Stimulated activated naive CD8-positive, alpha-beta T cell treated with anti-CD3 and anti-CD28 coated beads, Interleukin-15, Interleukin-2, amounts not matched to agents 100 ng/mL and 50 ng/mL, for 24 hours (primary cell): ENCODE measurements around the gene TP53TG3D.
A peak's percentile ranks its signal among the peaks of the same experiment; 100 is the strongest.
"Not testable (repeated sequence)": the region's sequence is repeated elsewhere in the genome, so short reads cannot be mapped to it uniquely, and the experiment has no call there.

Source experiments
- H3K27ac Mint-ChIP-seq: one replicate; pipeline ENCODE4 v1.8.0; 2021; ENCODE audit warnings: mild to moderate bottlenecking, mixed read lengths
- H3K27me3 Mint-ChIP-seq: one replicate; pipeline ENCODE4 v1.8.0; 2021; ENCODE audit warnings: mixed read lengths
- H3K36me3 Mint-ChIP-seq: one replicate; pipeline ENCODE4 v1.8.0; 2021; ENCODE audit warnings: low read depth, mixed read lengths
- H3K4me1 Mint-ChIP-seq: one replicate; pipeline ENCODE4 v1.8.0; 2021; ENCODE audit warnings: low read depth, mixed read lengths
- H3K4me3 Mint-ChIP-seq: one replicate; pipeline ENCODE4 v1.8.0; 2021; ENCODE audit warnings: mild to moderate bottlenecking, mixed read lengths
- H3K9me3 Mint-ChIP-seq: one replicate; pipeline ENCODE4 v1.8.0; 2021; ENCODE audit warnings: mixed read lengths

The TP53TG3D gene

GRCh38 chr16:32252986-32253385 lies at the start of gene TP53TG3D:
TP53TG3D (plus strand) TSS chr16:32253286; CDS start chr16:32253354, 68 bp downstream.
- not testable (repeated sequence) for H3K36me3 Mint-ChIP-seq, H3K4me1 Mint-ChIP-seq, H3K27ac Mint-ChIP-seq, H3K9me3 Mint-ChIP-seq, H3K4me3 Mint-ChIP-seq, H3K27me3 Mint-ChIP-seq

GRCh38 chr16:32253507-32253906 lies 421 bp downstream of the TP53TG3D start:
- not testable (repeated sequence) for H3K9me3 Mint-ChIP-seq, H3K27me3 Mint-ChIP-seq, H3K27ac Mint-ChIP-seq, H3K4me1 Mint-ChIP-seq, H3K4me3 Mint-ChIP-seq, H3K36me3 Mint-ChIP-seq

GRCh38 chr16:32261526-32261925 lies 8.4 kb downstream of the TP53TG3D start:
- H3K27ac Mint-ChIP-seq, H3K36me3 Mint-ChIP-seq, H3K27me3 Mint-ChIP-seq, H3K4me3 Mint-ChIP-seq, H3K4me1 Mint-ChIP-seq, H3K9me3 Mint-ChIP-seq: not testable (repeated sequence)

GRCh38 chr16:32263552-32263951 lies 10.5 kb downstream of the TP53TG3D start:
- not testable (repeated sequence) for H3K36me3 Mint-ChIP-seq, H3K4me3 Mint-ChIP-seq, H3K9me3 Mint-ChIP-seq, H3K4me1 Mint-ChIP-seq, H3K27ac Mint-ChIP-seq, H3K27me3 Mint-ChIP-seq

GRCh38 chr16:32281910-32282309 lies 28.8 kb downstream of the TP53TG3D start:
- not testable (repeated sequence) for H3K36me3 Mint-ChIP-seq, H3K27me3 Mint-ChIP-seq, H3K4me1 Mint-ChIP-seq, H3K9me3 Mint-ChIP-seq, H3K4me3 Mint-ChIP-seq
- H3K27ac Mint-ChIP-seq: peak overlapping the region; percentile 82

GRCh38 chr16:32283024-32283423 lies 29.9 kb downstream of the TP53TG3D start:
- not testable (repeated sequence) for H3K9me3 Mint-ChIP-seq, H3K4me1 Mint-ChIP-seq

GRCh38 chr16:32283917-32284495 lies 30.9 kb downstream of the TP53TG3D start:
- H3K4me3 Mint-ChIP-seq, H3K27me3 Mint-ChIP-seq, H3K27ac Mint-ChIP-seq: not testable (repeated sequence)

More at GRCh38 chr16:32283024-32283423, 29.9 kb downstream of the TP53TG3D start:
- H3K27me3 Mint-ChIP-seq, H3K36me3 Mint-ChIP-seq, H3K27ac Mint-ChIP-seq, H3K4me3 Mint-ChIP-seq: not testable (repeated sequence)

GRCh38 chr16:32284800-32285796 lies 32.0 kb downstream of the TP53TG3D start:
- H3K9me3 Mint-ChIP-seq, H3K4me1 Mint-ChIP-seq, H3K4me3 Mint-ChIP-seq, H3K36me3 Mint-ChIP-seq, H3K27ac Mint-ChIP-seq, H3K27me3 Mint-ChIP-seq: not testable (repeated sequence)

More at GRCh38 chr16:32283917-32284495, 30.9 kb downstream of the TP53TG3D start:
- H3K4me1 Mint-ChIP-seq, H3K36me3 Mint-ChIP-seq, H3K9me3 Mint-ChIP-seq: not testable (repeated sequence)

- not testable (repeated sequence) for H3K9me3 Mint-ChIP-seq, H3K36me3 Mint-ChIP-seq, H3K27ac Mint-ChIP-seq, H3K4me3 Mint-ChIP-seq, H3K27me3 Mint-ChIP-seq, H3K4me1 Mint-ChIP-seq
Measured at GRCh38 chr16:32286193-32286592, 33.1 kb downstream of the TP53TG3D start.

GRCh38 chr16:32287743-32288142 lies 34.7 kb downstream of the TP53TG3D start:
- H3K9me3 Mint-ChIP-seq, H3K36me3 Mint-ChIP-seq, H3K27ac Mint-ChIP-seq, H3K27me3 Mint-ChIP-seq, H3K4me1 Mint-ChIP-seq, H3K4me3 Mint-ChIP-seq: not testable (repeated sequence)

GRCh38 chr16:32289197-32289596 lies 36.1 kb downstream of the TP53TG3D start:
- H3K4me1 Mint-ChIP-seq, H3K27ac Mint-ChIP-seq, H3K36me3 Mint-ChIP-seq, H3K9me3 Mint-ChIP-seq, H3K4me3 Mint-ChIP-seq, H3K27me3 Mint-ChIP-seq: not testable (repeated sequence)

- not testable (repeated sequence) for H3K9me3 Mint-ChIP-seq, H3K4me1 Mint-ChIP-seq, H3K27me3 Mint-ChIP-seq, H3K4me3 Mint-ChIP-seq, H3K27ac Mint-ChIP-seq, H3K36me3 Mint-ChIP-seq
Measured at GRCh38 chr16:32302776-32303175, 49.7 kb downstream of the TP53TG3D start.
